HepG2 (cell line): ENCODE measurements around the gene TEX26. TPM values are rescaled to one million over a fixed set of nuclear protein-coding genes. Genes with fewer than 3 reads are reported as not detected.

Experiments used
- ATAC-seq: fragments of 200-7000 bp; cut with Tn5 transposase; 3 replicates; pipeline ENCODE4 v1.9.1; 2020; ENCODE audit warnings: mild to moderate bottlenecking, moderate library complexity
- BruUV-seq: library from RNA; stranded (reverse); fragments of 400-500 nt; replicated peaks from 2 replicates; lab custom pipeline; 2021; lab: Mats Ljungman, UMichigan
- CTCF ChIA-PET: fragments of 300-600 bp; formaldehyde crosslinking; extraction: SDS; loops from one replicate; lab custom pipeline; 2021; ENCODE audit warnings: low total read pairs, inconsistent platforms, low intra/inter-chr PET ratio; lab: Yijun Ruan, JAX
- POLR2A ChIA-PET: fragments of 350-600 bp; sonication (Branson Sonifier 250); formaldehyde crosslinking; loops from one replicate; lab custom pipeline; 2020; ENCODE audit warnings: antibody characterized with exemption, inconsistent platforms; lab: Yijun Ruan, JAX
- DNase-seq: peaks from one replicate; pipeline ENCODE4 v3.0.0-alpha.2; 2015; ENCODE audit warnings: low spot score
- FAIRE-seq: peaks from 3 replicates; lab custom pipeline; 2011; peaks lifted over from hg19 to GRCh38; lab: Jason Lieb, UNC
- H2AFZ ChIP-seq: one replicate; pipeline ENCODE4 v1.6.1; 2011; ENCODE audit warnings: low read length, inconsistent platforms
- H3K27ac ChIP-seq: fragments of 300-600 bp; 3 replicates; pipeline ENCODE4 v1.8.0; 2011; ENCODE audit warnings: mixed run types, mild to moderate bottlenecking, mixed read lengths, low read length, inconsistent platforms; ENCODE audit not compliant: insufficient read depth; ENCODE audit errors: extremely low read length
- H3K27me3 ChIP-seq, 2 experiments: fragments of 200-600 bp in 1 of 2; 2 replicates in 1 of 2; 3 replicates in 1 of 2; pipeline versions ENCODE4 v1.6.0 to v1.8.0; 2011; ENCODE audit warnings: low read length in 2 of 2, mild to moderate bottlenecking in 2 of 2, moderate library complexity in 2 of 2, inconsistent platforms in 1 of 2; ENCODE audit not compliant: insufficient read depth in 2 of 2, control insufficient read depth in 1 of 2
- H3K36me3 ChIP-seq, 2 experiments: fragments of 200-600 bp in 1 of 2; replicated peaks in 1 of 2; 2 replicates in 1 of 2; 3 replicates in 1 of 2; pipeline versions ENCODE4 v1.5.1 to v1.8.0; 2011; ENCODE audit warnings: low read length in 2 of 2, inconsistent platforms in 1 of 2; ENCODE audit not compliant: insufficient read depth in 2 of 2, control insufficient read depth in 1 of 2
- H3K4me1 ChIP-seq: 2 replicates; pipeline ENCODE4 v1.5.1; 2012; ENCODE audit warnings: low read length, inconsistent platforms; ENCODE audit not compliant: insufficient read depth
- H3K4me2 ChIP-seq: 2 replicates; pipeline ENCODE4 v1.6.0; 2011; ENCODE audit warnings: low read depth, low read length, inconsistent platforms
- H3K4me3 ChIP-seq, 3 experiments: fragments of 200-600 bp in 1 of 3; sonication (generic), shearing (Covaris generic) in 1 of 3; replicated peaks in 1 of 3; 2 replicates each; pipeline ENCODE4 v1.5.1; 2011 to 2016; ENCODE audit warnings: low read length in 3 of 3, inconsistent platforms in 2 of 3, low read depth in 2 of 3, mild to moderate bottlenecking in 2 of 3, control low read depth in 1 of 3, mixed read lengths in 1 of 3; ENCODE audit not compliant: insufficient read depth in 1 of 3
- H3K79me2 ChIP-seq: one replicate; pipeline ENCODE4 v1.6.1; 2011; ENCODE audit warnings: low read length, inconsistent platforms; ENCODE audit not compliant: insufficient read depth
- H3K9ac ChIP-seq: 2 replicates; pipeline ENCODE4 v1.6.0; 2011; ENCODE audit warnings: mild to moderate bottlenecking, low read depth, low read length, inconsistent platforms; ENCODE audit not compliant: insufficient read depth
- H3K9me3 ChIP-seq: 2 replicates; pipeline ENCODE4 v1.5.1; 2012; ENCODE audit warnings: mild to moderate bottlenecking, low read length
- H4K20me1 ChIP-seq: 2 replicates; pipeline ENCODE4 v1.6.0; 2011; ENCODE audit warnings: inconsistent platforms, mild to moderate bottlenecking, low read length, moderate library complexity; ENCODE audit not compliant: insufficient read depth
- BHLHE40 ChIP-seq: IDR thresholded peaks from 2 replicates; pipeline ENCODE4 v1.6.1; 2011; ENCODE audit warnings: low read length, improper control_type of control experiment
- DRAP1 ChIP-seq: IDR thresholded peaks from 2 replicates; pipeline ENCODE4 v1.6.1; 2016; ENCODE audit warnings: missing genetic modification reagents, missing compliant biosample characterization
- FOXK1 ChIP-seq: sonication (generic); formaldehyde crosslinking; IDR thresholded peaks from 2 replicates; pipeline ENCODE4 v1.4.0; 2020; ENCODE audit warnings: low read depth, missing genetic modification reagents, borderline replicate concordance
- HHEX ChIP-seq: IDR thresholded peaks from 2 replicates; pipeline ENCODE4 v1.6.1; 2016; ENCODE audit warnings: control low read depth
- HOXA9 ChIP-seq: sonication (generic); formaldehyde crosslinking; IDR thresholded peaks from 2 replicates; pipeline ENCODE4 v1.8.1; 2022; ENCODE audit warnings: missing genetic modification reagents, mild to moderate bottlenecking, moderate library complexity, borderline replicate concordance
- RARA ChIP-seq: IDR thresholded peaks from 2 replicates; pipeline ENCODE4 v1.6.1; 2016; ENCODE audit warnings: missing genetic modification reagents, missing compliant biosample characterization
- RBAK ChIP-seq: sonication (generic); formaldehyde crosslinking; IDR thresholded peaks from 2 replicates; pipeline ENCODE4 v1.5.1; 2020; ENCODE audit warnings: mild to moderate bottlenecking, missing genetic modification reagents
- STAG1 ChIP-seq: sonication (generic); formaldehyde crosslinking; IDR thresholded peaks from 2 replicates; pipeline ENCODE4 v1.4.0; 2020; ENCODE audit warnings: missing genetic modification reagents
- WIZ ChIP-seq: sonication (generic); formaldehyde crosslinking; IDR thresholded peaks from 2 replicates; pipeline ENCODE4 v1.5.1; 2020; ENCODE audit warnings: mild to moderate bottlenecking, missing genetic modification reagents
- ZFX ChIP-seq: sonication (generic); formaldehyde crosslinking; IDR thresholded peaks from 2 replicates; pipeline ENCODE4 v1.4.0; 2020; ENCODE audit warnings: mild to moderate bottlenecking, low read depth, missing genetic modification reagents, moderate library complexity
- ZMAT3 ChIP-seq: sonication (generic); formaldehyde crosslinking; conservative IDR thresholded peaks from 2 replicates; pipeline ENCODE4 v1.7.0; 2021; ENCODE audit warnings: missing genetic modification reagents
- ZNF234 ChIP-seq: sonication (generic); formaldehyde crosslinking; conservative IDR thresholded peaks from 2 replicates; pipeline ENCODE4 v1.5.1; 2020; ENCODE audit warnings: mild to moderate bottlenecking, missing genetic modification reagents
- ZNF430 ChIP-seq: sonication (generic); formaldehyde crosslinking; IDR thresholded peaks from 2 replicates; pipeline ENCODE4 v1.9.0; 2021; ENCODE audit warnings: mild to moderate bottlenecking, missing genetic modification reagents
- ZNF432 ChIP-seq: sonication (generic); formaldehyde crosslinking; IDR thresholded peaks from 2 replicates; pipeline ENCODE4 v1.5.0; 2020; ENCODE audit warnings: missing genetic modification reagents, mild to moderate bottlenecking, borderline replicate concordance
- ZNF639 ChIP-seq: conservative IDR thresholded peaks from 2 replicates; pipeline ENCODE4 v1.6.1; 2018; ENCODE audit warnings: missing genetic modification reagents
- ZNF879 ChIP-seq: sonication (generic); formaldehyde crosslinking; IDR thresholded peaks from 2 replicates; pipeline ENCODE4 v1.8.1; 2023; ENCODE audit warnings: missing genetic modification reagents
- ZSCAN22 ChIP-seq: sonication (generic); formaldehyde crosslinking; IDR thresholded peaks from 2 replicates; pipeline ENCODE4 v1.4.0; 2020; ENCODE audit warnings: mild to moderate bottlenecking, missing genetic modification reagents
- WGBS: methylation state at CpG from one replicate; pipeline ENCODE4 v1.1.6; 2017; ENCODE audit warnings: low lambda C conversion rate; 5-methylcytosine and 5-hydroxymethylcytosine counted together
- in situ Hi-C: cut with HindIII; loops from 2 replicates; pipeline ENCODE4 v1.10.0; 2017; ENCODE audit warnings: low pct_unique_long_range_greater_than_20kb; ENCODE audit not compliant: extremely low pct_ligation_motif_present
- intact Hi-C: fragments of 100-400 bp; cut with micrococcal nuclease; formaldehyde crosslinking; loops from one replicate; pipeline ENCODE4 v1.10.0; 2022; ENCODE audit not compliant: unreplicated experiment
- polyA plus RNA-seq, 8 experiments: library from polyadenylated mRNA; depleted of rRNA in 3 of 8; stranded (reverse) in 7 of 8; unstranded in 1 of 8; fragments of >200 nt; fragmentation: Illumina TruSeq in 4 of 8; extraction: Trizol in 4 of 8; gene quantifications; 2 replicates each; pipeline versions ENCODE4 v1.2.1 to v1.2.3, GENCODE V29; 2011 to 2016; ENCODE audit warnings: low read depth in 4 of 8, missing spikeins in 1 of 8, mixed read lengths in 1 of 8; ENCODE audit not compliant: insufficient read depth in 1 of 8
- total RNA-seq, 5 experiments: library from RNA; depleted of rRNA; stranded (reverse); fragments of >200 nt; fragmentation: Illumina TruSeq; extraction: Trizol; gene quantifications; 2 replicates each; pipeline ENCODE4 v1.2.3, GENCODE V29; 2016; ENCODE audit warnings: low read depth in 1 of 5
- TF ChIP-seq, protein P1 (sequence below): sonication (generic); formaldehyde crosslinking; IDR thresholded peaks from 2 replicates; pipeline ENCODE4 v1.5.0; 2020; ENCODE audit warnings: mild to moderate bottlenecking, missing genetic modification reagents

Gene TEX26
- total and polyA plus RNA-seq, 2 of the 13 experiments (the other 11 are each of a cell fraction or from before 2014, with no cell fraction given), result not detected

- Histone ChIP-seq H2AFZ (no peak overlapping the region), H3K36me3 (no peaks in the 10 kb centered on the region), H4K20me1 (no peaks in the 10 kb centered on the region), H3K4me3 (no peak overlapping the region), H3K27ac (no peak overlapping the region), H3K79me2 (no peaks in the 10 kb centered on the region), H3K9me3 (no peaks in the 10 kb centered on the region), H3K4me2 (no peak overlapping the region), H3K4me1 (no peaks in the 10 kb centered on the region), H3K9ac (no peak overlapping the region), H3K27me3 (no peaks in the 10 kb centered on the region)
- in situ Hi-C loops (no loop called here), intact Hi-C loops (no loop called here)
- ChIA-PET CTCF (no interaction called here), POLR2A (no interaction called here)
- FAIRE-seq (no peak), ATAC-seq (no peak), DNase-seq (no peak)
- 94% methylated on average over 1 of the region's 1 CpG for WGBS
- no TSS peak for BruUV-seq
- TF ChIP-seq ZNF879 (CRISPR knock-in tag) (no peak), ZNF432 (CRISPR knock-in tag) (no peak), ZSCAN22 (no peak), ZNF234 (CRISPR knock-in tag) (no peak), DRAP1 (CRISPR knock-in tag) (no peak), ZFX (CRISPR knock-in tag) (no peak), HOXA9 (CRISPR knock-in tag) (no peak), BHLHE40 (no peak)
Measured at GRCh38 chr13:31014456-31014855, 82.0 kb downstream of the TEX26 start.

DNA sequence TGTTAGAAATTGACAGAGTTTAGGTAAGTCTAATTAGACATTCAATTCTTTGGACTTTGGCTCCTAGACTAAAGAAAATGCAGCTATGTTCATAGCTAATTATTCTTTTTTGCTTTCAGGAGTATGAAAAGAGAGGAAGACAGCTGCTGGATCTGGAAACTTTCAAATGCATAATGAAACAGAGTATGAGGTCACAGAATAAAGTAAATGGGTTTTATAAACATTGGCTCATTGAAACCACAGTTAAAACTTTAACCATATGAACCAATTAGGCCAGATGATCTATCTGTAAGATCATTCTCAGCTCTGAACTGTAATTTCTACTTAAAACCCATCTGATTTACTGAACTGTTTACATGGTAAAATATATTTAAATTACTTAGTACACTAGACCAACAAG lies 82.7 kb downstream of the TEX26 start:
- in situ Hi-C loops (no loop called here), intact Hi-C loops (no loop called here)
- ChIA-PET POLR2A (no interaction called here), CTCF (no interaction called here)
- H3K79me2 ChIP-seq, result no peaks in the 10 kb centered on the region
- no peak overlapping the region for H3K4me2 ChIP-seq
- no peak overlapping the region for H2AFZ ChIP-seq
- H3K27me3 ChIP-seq, result no peaks in the 10 kb centered on the region
- no TSS peak for BruUV-seq
- H3K9me3 ChIP-seq, result no peaks in the 10 kb centered on the region
- no peaks in the 10 kb centered on the region for H3K36me3 ChIP-seq
- H3K27ac ChIP-seq, result no peak overlapping the region
- DNase-seq (no peak), ATAC-seq (no peak), FAIRE-seq (no peak)
- H3K4me1 ChIP-seq, result no peaks in the 10 kb centered on the region
- H3K4me3 ChIP-seq, result no peak overlapping the region
- H4K20me1 ChIP-seq, result no peaks in the 10 kb centered on the region
- H3K9ac ChIP-seq, result no peak overlapping the region
- no peak for TF ChIP-seq FOXK1
- TF ChIP-seq, protein P1, sequence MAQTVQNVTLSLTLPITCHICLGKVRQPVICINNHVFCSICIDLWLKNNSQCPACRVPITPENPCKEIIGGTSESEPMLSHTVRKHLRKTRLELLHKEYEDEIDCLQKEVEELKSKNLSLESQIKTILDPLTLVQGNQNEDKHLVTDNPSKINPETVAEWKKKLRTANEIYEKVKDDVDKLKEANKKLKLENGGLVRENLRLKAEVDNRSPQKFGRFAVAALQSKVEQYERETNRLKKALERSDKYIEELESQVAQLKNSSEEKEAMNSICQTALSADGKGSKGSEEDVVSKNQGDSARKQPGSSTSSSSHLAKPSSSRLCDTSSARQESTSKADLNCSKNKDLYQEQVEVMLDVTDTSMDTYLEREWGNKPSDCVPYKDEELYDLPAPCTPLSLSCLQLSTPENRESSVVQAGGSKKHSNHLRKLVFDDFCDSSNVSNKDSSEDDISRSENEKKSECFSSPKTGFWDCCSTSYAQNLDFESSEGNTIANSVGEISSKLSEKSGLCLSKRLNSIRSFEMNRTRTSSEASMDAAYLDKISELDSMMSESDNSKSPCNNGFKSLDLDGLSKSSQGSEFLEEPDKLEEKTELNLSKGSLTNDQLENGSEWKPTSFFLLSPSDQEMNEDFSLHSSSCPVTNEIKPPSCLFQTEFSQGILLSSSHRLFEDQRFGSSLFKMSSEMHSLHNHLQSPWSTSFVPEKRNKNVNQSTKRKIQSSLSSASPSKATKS, result no peak
- TF ChIP-seq ZMAT3 (CRISPR knock-in tag), result no peak
- TF ChIP-seq ZNF639 (CRISPR knock-in tag), result no peak
- TF ChIP-seq ZNF430 (CRISPR knock-in tag), result no peak
- no peak for TF ChIP-seq STAG1 (CRISPR knock-in tag)
- TF ChIP-seq RBAK, result no peak
- TF ChIP-seq RARA (CRISPR knock-in tag), result no peak
- no peak for TF ChIP-seq HHEX
- TF ChIP-seq WIZ (CRISPR knock-in tag), result no peak
